Vein endothelial cell (primary cell): ENCODE measurements around the gene PLEKHA7. TPM values are rescaled to one million over a fixed set of nuclear protein-coding genes. Genes with fewer than 3 reads are reported as not detected.

Source experiments
- total RNA-seq: library from RNA; depleted of rRNA; stranded (reverse); fragments of >200 nt; gene quantifications from 2 replicates; pipeline ENCODE4 v1.2.3, GENCODE V29; 2012

Gene PLEKHA7, protein sequence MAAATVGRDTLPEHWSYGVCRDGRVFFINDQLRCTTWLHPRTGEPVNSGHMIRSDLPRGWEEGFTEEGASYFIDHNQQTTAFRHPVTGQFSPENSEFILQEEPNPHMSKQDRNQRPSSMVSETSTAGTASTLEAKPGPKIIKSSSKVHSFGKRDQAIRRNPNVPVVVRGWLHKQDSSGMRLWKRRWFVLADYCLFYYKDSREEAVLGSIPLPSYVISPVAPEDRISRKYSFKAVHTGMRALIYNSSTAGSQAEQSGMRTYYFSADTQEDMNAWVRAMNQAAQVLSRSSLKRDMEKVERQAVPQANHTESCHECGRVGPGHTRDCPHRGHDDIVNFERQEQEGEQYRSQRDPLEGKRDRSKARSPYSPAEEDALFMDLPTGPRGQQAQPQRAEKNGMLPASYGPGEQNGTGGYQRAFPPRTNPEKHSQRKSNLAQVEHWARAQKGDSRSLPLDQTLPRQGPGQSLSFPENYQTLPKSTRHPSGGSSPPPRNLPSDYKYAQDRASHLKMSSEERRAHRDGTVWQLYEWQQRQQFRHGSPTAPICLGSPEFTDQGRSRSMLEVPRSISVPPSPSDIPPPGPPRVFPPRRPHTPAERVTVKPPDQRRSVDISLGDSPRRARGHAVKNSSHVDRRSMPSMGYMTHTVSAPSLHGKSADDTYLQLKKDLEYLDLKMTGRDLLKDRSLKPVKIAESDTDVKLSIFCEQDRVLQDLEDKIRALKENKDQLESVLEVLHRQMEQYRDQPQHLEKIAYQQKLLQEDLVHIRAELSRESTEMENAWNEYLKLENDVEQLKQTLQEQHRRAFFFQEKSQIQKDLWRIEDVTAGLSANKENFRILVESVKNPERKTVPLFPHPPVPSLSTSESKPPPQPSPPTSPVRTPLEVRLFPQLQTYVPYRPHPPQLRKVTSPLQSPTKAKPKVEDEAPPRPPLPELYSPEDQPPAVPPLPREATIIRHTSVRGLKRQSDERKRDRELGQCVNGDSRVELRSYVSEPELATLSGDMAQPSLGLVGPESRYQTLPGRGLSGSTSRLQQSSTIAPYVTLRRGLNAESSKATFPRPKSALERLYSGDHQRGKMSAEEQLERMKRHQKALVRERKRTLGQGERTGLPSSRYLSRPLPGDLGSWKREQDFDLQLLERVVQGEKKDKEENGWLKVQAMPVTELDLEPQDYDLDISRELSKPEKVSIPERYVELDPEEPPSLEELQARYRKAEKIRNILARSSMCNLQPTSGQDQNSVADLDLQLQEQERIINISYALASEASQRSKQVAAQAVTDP
- total RNA-seq, result 1.6 and 2.1 TPM in 2 replicates

DNA sequence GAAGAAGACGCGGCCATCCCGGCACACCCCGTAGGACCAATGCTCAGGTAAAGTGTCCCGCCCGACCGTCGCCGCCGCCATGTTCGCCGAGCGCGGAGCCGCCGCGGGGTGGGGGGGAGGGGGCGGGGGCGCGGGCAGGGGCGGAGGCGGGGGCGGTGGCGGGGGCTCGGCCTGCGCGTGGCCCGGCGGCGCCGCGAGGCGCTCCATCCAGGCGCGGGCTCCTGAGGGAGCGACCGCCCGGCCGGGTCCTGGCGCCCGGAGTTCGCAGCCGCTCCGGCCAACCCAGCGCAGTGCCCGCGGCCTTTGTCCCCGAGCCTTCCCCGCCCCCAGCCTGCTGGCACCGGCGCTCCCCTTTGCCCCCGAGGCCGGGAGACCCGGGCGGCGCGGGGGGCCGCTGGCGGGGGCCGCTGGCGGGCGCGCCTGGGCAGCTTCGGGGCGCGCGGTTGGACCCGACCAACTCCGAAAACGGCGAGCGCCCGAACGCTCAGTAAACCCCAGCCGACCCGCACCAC is at the start of gene PLEKHA7:
Gene PLEKHA7 (minus strand): TSS at position 94 of the 512 bp plus-strand sequence. CDS start 13 bp downstream, at position 81.

DNA sequence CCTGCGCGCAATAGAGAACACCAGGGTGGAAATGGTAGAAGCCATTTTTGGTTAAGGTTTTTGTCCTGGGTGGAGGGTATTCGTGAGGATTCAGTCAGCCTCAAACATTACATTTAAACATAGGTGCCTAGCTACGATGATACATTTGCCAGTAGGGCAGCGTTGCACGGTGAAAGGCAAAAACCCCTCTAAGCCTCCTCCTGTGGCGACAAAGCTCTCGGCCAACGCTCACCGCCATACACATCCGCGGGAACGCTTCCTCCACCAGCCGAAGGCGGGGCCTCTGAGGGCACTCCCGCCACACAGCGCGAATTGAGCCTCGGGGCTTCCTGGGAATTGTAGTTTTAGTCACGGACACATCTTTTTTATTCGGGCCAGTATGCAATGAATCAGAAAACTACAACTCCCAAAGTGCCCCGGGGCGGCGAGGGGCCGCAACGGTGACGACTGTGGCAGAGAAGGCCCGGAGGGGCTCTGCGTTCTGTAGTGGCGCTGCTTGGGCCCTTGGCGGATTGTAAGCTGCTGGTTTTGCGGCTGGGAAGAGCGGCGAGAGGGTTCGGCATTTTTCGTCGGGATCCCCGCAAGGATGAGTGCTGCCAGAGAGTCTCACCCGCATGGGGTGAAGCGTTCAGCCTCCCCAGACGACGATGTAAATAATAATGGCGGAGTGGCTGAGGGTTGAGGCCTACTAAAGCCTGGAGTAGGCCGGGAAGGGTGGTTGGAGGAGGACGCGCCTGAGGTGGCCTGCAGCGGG is 275.8 kb downstream of the PLEKHA7 start, which contains the start of gene C11orf58:
Gene C11orf58 (plus strand): TSS at position 455 of the 754 bp plus-strand sequence. CDS start 132 bp downstream, at position 587.

Other genes starting within 250 kb of the PLEKHA7 start
- 820 and 972 TPM in 2 replicates for gene RPS13, start 63.3 kb upstream of the PLEKHA7 start, total RNA-seq
- 99.3 and 128 TPM in 2 replicates for gene PIK3C2A, start 193.6 kb upstream of the PLEKHA7 start, total RNA-seq